ENCODE results near the gene HK1.
"Not testable (repeated sequence)": the region's sequence is repeated elsewhere in the genome, so short reads cannot be mapped to it uniquely, and the experiment has no call there.

HK1 gene

GRCh38 chr10:69278446-69278963 is at the start of gene HK1:
Gene HK1, plus strand, starts transcription at chr10:69278496.
- no peak for DNase-seq (ENCODE audit: low read depth, low spot score)

- DNase-seq (ENCODE audit: low read depth, low spot score), result no peak
Measured at GRCh38 chr10:69229616-69229916, 48.7 kb upstream of the HK1 start.

DNA sequence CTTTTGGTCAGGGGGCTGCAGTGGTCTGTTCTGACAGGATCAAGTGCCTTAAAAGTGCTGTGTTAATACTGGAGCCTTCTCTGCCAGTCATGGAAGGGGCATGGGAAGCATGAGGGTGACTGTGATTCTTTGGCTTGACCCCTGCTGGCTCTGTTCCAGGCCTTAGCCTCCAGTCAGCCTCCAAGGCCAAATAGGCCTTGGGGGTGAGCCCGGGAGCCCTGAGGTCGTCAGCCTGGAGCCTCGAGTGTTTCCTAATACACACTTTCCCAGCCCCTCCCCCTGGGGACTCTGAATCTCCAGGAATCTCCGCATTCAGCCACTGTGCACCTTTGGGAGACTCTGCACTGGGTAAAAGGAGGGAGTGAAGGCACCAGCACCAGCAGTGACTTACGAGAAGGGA is 48.2 kb upstream of the HK1 start:
- DNase-seq (ENCODE audit: low read depth, low spot score), result no peak

DNA sequence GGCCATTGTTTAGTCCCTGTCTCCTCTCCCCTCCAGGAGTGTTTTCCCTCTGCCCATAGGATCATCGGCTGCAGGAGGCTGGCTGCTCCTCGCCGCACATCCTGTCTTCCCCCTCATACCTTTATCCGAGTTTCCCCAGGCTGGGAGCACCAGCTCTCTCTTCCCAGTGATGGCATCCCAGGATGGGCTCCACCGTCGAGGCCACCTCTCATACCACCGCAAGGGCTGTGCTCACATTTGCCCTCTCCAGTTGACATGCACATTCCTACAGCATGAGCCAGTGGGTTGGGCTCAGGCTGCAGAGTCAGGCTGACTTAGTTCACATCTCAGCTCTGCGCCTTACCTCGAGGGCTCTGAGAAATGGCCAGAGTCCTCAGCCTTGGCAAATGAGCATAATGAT is 46.0 kb upstream of the HK1 start:
- no peak for DNase-seq (ENCODE audit: low read depth, low spot score)

DNA sequence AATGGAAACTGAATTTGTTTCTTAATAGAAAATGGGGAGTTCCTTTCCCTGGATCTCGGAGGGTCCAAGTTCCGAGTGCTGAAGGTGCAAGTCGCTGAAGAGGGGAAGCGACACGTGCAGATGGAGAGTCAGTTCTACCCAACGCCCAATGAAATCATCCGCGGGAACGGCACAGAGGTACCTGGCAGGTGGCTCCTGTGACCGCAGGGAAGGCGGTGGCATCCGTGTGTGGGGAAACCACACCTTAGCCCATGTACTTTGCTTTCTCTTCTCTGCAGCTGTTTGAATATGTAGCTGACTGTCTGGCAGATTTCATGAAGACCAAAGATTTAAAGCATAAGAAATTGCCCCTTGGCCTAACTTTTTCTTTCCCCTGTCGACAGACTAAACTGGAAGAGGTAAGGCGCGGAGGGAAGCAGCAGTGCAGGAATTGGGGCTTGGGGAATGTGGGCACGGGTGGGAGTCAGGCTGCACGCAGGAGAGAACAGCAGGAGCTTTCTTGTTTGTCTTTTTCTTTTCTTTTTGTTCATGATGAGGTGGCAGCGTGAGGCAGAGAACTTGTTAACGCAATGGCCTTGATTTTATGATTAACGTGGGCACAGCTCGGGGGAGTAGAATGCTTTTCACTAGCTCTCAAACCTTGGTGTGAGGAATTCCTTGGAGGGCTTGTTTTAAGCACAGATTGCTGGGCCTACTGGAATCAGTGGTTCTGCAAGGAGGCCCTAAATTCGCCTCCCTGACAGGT is 45.4 kb upstream of the HK1 start:
- DNase-seq (ENCODE audit: low read depth, low spot score), result no peak

DNA sequence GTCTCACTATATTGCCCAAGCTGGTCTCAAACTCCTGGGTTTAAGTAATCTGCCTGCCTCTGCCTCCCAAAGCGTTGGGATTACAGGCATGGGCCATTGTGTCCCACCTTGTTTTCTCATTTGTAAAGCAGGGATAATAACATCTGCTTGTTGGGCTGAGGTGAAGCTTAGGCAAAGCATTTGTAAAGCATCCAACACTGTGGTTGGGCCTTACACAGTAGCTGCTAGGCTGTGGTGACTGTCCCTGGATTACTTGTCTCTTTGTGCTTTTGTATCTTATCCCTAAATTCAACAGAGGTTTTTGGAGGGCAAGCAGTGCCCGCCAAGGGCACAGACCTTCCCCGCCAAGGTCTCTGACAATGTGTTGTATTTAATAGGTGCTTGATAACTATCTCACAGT is 43.8 kb upstream of the HK1 start:
- DNase-seq (ENCODE audit: low read depth, low spot score), result no peak

DNA sequence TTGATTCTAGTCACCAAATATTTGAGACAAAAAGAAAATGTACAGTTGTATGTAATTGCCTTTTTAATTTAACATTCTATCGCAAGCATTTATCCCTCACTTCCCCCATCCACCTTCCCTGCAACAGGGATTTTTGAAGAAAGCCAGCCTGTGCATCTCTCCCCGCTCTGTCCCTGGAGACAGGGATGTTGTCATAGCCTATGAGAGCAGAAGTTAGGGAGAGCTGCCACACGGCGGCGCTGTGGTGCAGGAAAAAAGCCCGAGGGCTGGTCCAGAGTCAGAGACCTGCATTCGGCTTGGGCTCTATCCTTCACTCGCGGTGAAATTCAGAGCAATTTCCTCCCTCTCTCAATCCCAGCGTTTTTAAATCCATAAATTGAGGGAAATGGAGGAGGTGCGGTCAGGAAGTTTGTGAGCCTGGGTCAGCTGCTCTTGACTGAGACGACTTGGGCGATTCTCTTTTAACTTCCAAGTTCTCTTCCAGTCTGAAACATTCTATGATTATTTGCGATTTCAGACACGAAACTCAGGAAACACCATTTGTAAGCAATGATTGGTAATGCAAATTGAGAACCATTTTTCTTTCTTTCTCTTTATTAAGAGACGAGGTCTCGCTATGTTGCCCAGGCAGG is 40.7 kb upstream of the HK1 start:
- DNase-seq (ENCODE audit: low read depth, low spot score), result peak; percentile 42

GRCh38 chr10:69239136-69239535 is 39.2 kb upstream of the HK1 start:
- DNase-seq (ENCODE audit: low read depth, low spot score), result no peak

GRCh38 chr10:69239816-69240434 is 38.4 kb upstream of the HK1 start:
- DNase-seq (ENCODE audit: low read depth, low spot score), result no peak

DNA sequence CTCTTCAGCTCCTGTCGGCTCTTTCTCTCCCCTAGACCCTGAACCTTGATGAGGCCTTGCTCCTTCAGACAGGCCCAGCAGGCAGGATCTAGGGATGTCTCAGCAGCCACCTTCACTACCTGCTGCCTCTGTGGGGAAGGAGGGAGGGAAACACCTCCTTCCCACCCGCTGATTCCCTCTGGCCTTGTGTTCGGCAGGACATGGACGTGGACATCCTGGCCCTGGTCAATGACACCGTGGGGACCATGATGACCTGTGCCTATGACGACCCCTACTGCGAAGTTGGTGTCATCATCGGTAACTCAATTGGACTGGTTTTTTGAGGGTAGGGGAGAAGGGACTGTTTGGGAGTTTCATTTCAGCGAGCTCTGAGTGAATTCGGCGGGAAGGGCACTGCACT is 37.8 kb upstream of the HK1 start:
- DNase-seq (ENCODE audit: low read depth, low spot score), result no peak

GRCh38 chr10:69241575-69241974 is 36.7 kb upstream of the HK1 start:
- no peak for DNase-seq (ENCODE audit: low read depth, low spot score)

- no peak for DNase-seq (ENCODE audit: low read depth, low spot score)
Measured at GRCh38 chr10:69242040-69242851, 36.0 kb upstream of the HK1 start.

DNA sequence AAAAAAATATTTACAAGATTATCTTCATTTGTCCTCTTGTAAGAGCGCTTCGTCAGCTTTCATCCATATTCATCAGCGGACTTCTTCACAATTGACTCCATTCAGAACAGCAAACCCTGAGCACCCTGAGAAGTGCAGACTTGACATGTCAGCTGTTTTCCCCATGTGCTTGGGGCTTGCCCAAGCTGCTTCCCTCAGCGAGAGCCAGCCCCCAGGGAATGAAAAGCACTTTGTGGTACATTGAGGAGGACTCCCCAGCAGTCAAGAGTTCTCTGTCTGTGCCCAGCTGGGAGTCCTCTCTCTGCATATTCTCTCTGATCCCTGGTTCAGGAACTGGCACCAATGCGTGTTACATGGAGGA is 35.5 kb upstream of the HK1 start:
- DNase-seq (ENCODE audit: low read depth, low spot score), result no peak

GRCh38 chr10:69243817-69244216 is 34.5 kb upstream of the HK1 start:
- no peak for DNase-seq (ENCODE audit: low read depth, low spot score)

GRCh38 chr10:69246036-69246435 is 32.3 kb upstream of the HK1 start:
- DNase-seq (ENCODE audit: low read depth, low spot score), result no peak

- no peak for DNase-seq (ENCODE audit: low read depth, low spot score)
Measured at GRCh38 chr10:69246581-69247312, 31.5 kb upstream of the HK1 start.

GRCh38 chr10:69247313-69247710 is 31.0 kb upstream of the HK1 start:
- DNase-seq (ENCODE audit: low read depth, low spot score), result no peak

- no peak for DNase-seq (ENCODE audit: low read depth, low spot score)
Measured at GRCh38 chr10:69248117-69248730, 30.1 kb upstream of the HK1 start.

DNA sequence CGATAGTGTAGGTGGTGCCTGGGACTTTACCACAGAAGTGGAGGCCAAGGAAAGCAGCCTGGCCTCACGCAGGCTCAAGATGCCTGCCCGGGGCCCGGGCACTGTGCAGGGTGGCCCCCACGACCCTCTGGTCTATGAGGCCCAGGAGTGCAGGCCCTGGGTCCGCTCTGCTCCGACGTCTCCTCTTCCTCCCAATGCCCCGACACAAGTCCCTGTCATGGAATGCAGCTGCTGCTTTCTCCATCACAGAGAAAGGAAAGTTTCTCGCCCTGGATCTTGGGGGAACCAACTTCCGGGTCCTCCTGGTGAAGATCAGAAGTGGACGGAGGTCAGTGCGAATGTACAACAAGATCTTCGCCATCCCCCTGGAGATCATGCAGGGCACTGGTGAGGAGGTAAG is 28.3 kb upstream of the HK1 start:
- DNase-seq (ENCODE audit: low read depth, low spot score), result no peak

GRCh38 chr10:69251417-69251816 is 26.9 kb upstream of the HK1 start:
- not testable (repeated sequence) for DNase-seq (ENCODE audit: low read depth, low spot score)

DNA sequence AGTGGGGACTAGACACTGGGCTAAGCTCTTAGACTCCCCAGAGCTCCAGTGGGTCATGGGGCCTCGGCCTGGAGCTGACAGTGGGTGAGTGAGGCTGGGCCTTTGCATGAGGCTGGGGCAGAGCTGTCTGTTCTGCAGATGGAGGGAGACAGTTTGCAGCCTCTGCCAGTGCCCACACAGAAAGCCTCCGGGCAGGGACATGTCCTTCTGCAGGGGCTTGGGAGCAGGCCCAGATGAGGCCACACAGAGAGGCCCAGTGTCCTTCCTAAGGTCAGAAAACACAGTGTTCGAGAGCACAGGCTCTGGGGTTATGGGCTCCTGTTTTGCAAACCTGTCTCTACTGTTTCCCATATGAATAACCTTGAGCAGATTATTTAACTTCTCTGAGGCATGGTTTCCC is 25.1 kb upstream of the HK1 start:
- DNase-seq (ENCODE audit: low read depth, low spot score), result no peak

Measured in iPS DF 19.7 (cell line).